HTERT RPE-1 (cell line): ENCODE data around the gene AKAP5.
"Not testable (repeated sequence)": the region's sequence is repeated elsewhere in the genome, so short reads cannot be mapped to it uniquely, and the experiment has no call there.

Experiments used
- in situ Hi-C: fragments of 300-500 bp; cut with MboI; formaldehyde crosslinking; loops from 4 replicates; pipeline ENCODE4 v1.14.3; 2020; ENCODE audit warnings: low sequenced_read_pairs

The AKAP5 gene

DNA sequence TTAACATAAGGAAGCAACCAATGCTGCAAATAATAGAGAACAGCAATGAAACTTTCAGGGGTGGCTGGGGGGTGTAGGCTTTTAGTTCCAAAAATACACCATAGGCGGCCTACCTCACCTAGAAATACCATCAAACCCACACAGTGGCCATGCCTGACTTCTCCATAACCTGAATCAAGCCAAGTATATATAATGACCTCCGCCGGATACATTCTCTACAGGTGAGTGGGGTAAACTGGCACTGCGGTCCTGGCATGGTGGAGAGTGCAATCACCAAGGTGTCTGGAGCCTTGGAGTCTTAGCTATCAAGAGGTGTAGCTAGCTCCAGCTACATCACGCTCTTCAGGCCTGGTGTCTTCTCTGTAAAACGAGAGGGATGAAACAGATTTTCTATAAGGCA, 37.2 kb downstream of the AKAP5 start:
- in situ Hi-C loops, result no loop called here

DNA sequence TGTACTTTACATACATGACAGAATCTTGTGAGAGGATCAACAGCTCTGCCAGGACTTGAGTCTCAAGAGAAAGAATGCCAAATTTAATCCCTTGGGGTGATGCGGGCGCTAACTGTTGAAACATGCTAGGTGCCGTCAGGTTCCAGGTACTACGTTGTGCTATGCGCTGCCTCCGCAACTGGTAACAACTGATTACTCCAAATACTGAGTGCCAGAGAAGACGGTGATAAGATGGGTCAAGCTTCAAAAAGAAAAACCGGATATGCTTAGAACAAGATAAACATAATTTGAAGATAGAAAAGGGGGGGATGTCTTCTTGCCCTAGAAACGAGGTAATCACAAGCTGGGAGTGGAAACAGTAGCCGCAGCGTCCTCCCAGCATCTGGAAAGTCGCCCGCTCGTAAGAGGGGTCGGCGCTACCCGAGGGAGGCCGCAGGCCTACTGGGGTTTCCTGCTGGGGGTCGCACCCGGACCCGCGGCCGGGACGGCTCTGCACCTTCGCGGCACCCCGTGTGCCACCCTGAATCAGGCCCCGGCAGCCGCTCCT, 37.7 kb downstream of the AKAP5 start:
- in situ Hi-C loops, result no loop called here

GRCh38 chr14:64503434-64504309, 38.4 kb downstream of the AKAP5 start, which contains the start of gene ZBTB25:
TSS of gene ZBTB25 (minus strand) at chr14:64503838. CDS start at chr14:64490533, 13,305 bp downstream.
- in situ Hi-C loops, result no loop called here

GRCh38 chr14:64504310-64504896, 39.1 kb downstream of the AKAP5 start, which contains the start of gene ZBTB1:
TSS of gene ZBTB1 (plus strand) at chr14:64504770. CDS start at chr14:64521505, 16,735 bp downstream.
- in situ Hi-C loops, result no loop called here

DNA sequence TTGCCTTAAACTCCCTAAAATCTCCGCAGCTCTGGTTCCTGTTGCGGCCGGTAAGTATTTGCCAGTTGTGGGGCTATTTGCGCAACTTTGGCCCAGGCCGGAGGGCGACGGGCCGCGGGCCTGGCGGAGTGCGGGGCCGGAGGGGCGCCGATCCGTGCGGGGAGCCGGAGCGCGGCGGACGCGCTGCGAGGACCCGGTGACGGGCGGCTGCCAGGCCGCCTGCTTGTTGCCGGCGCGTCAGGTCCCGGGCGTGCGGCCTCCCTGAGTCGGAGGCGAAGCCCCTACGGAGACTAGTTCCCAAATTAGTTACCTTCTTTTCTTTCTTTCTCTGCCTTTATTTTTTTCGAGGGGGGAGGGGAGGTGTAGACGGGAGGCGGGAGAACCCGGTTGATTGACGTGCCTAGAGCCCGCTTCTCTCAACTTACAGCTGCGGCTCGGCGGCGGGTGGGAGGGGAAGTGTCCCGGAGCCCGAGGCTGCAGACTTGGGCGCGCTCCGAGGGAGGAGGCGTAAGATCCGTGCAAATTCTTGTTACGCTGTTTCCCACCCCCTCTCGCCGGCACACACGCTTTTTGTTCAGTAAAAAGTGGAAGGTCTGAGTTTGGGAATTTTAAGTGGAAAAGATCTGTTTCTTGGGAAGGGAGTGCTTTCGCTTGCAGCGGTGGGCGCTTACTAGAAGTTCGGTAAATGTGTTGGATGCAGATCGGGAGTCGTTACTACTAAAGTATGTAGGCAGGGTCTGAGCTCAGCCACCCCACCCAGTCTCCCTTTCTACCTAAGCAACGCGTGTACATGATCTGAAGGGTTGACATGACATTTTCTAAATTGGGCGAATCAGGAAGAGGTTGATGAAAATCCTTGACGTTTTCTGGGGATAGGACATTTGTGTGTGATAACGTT, 39.8 kb downstream of the AKAP5 start:
- in situ Hi-C loops, result no loop called here

- in situ Hi-C loops, result no loop called here
Observed at GRCh38 chr14:64506721-64507120, 41.4 kb downstream of the AKAP5 start.

DNA sequence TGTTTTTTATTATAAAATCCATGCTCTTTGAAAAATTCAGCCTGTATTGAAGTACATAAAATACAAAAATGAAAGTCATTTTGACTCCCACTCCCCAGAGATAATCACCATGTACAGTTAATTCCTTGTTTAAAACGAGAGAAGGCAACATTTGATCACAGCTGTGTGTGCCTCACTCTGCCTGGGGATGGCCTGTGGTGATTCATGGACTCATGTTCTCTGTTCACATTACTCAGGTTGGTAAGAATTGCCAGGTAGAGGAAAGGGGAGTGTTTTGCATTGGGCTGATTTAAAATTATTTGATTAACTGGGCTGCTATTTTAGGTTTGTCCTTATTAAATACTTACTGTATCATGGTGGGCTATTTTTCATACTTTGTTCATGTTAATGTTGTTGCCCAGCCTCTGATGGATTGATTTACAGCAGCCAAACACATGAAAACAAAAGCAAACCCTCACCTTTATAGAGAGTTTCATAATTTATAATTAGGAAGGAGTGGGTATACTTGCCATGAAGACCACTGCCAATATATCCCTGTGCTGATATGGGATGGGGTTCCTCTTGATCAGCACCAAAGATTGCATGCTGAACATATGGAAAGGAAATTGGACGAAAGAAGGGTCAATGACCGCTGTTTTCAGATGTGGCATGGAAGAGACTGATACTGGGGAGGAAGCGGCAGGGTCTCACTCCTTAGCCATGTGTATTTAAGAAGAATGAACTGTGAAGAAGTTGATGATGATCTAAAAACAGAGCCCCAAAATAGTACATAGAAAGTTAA, 42.3 kb downstream of the AKAP5 start:
- in situ Hi-C loops, result no loop called here

GRCh38 chr14:64508215-64508776, 43.0 kb downstream of the AKAP5 start:
- in situ Hi-C loops, result no loop called here

- in situ Hi-C loops, result no loop called here
Observed at GRCh38 chr14:64509036-64509435, 43.7 kb downstream of the AKAP5 start.

DNA sequence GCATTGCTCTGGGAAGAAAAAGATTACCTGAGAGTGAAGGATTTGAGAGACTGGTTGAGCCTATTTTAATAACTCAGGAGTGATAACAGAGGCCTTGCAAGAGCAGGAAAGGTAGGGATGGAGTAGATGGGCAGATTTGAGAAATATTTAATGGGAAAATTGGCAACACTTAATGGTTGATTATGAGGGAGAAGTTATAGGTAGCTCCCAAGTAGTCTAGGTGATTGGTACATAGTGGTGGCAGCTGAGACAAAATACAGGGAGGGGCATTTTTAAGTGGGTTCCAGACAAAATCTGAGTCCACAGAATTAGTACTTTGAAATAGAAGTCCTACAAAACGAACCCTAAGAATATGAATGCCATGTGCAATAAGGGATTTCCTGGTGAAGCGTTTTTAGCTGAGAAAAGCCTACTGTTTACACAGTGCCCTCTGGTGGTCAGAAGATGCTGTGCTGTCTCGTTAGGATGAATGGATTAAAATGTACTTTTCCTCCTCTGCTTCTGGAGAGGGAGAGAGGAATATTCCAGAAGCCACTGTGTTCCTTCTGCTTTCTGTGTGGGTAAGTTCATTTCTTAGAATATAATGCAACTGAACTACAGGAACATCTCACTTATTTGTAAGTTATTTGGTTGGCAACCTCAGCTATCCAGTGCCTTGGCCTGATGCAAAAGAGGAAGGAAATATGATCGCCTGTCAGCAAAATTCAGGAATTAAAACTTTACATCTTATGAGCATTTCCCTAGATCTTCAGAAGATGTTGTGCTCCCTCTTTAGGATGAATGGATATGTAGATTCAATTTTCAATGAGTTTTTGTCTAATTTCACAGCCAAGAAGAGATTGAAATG, 45.7 kb downstream of the AKAP5 start:
- in situ Hi-C loops, result no loop called here

- in situ Hi-C loops, result no loop called here
Observed at GRCh38 chr14:64513271-64513670, 48.0 kb downstream of the AKAP5 start.

DNA sequence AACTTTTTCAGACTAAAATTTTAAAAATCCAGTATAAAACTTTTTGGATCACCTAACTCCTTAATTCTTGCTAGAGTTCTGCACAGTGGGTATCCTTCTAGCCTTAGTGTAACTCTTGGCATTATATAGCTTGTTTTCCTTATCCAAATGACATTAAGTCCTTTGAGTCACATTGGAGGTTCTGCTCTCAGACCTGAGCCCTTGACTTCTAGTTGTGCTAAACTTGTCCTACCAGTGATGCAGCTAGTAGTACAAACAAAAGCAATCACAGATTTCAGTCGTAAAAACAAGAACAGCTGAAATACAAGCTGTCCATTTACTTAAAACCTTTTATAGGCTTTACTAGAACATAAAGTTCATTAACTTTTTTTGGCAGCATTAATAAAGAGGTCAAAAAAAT, 49.8 kb downstream of the AKAP5 start:
- in situ Hi-C loops, result no loop called here

DNA sequence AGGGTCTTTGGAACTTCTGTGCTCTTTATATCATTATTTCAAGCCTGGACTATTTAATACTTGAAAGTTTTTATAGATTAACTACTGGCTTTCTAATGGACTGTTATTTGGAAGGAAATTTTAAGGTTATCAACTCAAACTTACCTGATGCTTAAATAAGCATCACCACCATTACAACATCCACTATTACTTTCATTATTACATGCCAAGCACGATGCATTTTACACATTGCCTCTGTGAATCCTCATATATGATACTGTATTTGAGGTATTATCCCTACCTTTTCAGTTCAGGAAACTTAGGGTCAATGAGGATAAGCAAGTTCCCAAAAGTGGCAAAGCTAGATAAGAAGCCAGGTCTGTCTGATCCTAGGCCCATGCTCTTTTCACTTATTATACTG, 51.7 kb downstream of the AKAP5 start:
- in situ Hi-C loops, result no loop called here

GRCh38 chr14:64517667-64518066, 52.4 kb downstream of the AKAP5 start:
- in situ Hi-C loops, result not testable (repeated sequence)

- in situ Hi-C loops, result no loop called here
Observed at GRCh38 chr14:64518229-64518628, 52.9 kb downstream of the AKAP5 start.

DNA sequence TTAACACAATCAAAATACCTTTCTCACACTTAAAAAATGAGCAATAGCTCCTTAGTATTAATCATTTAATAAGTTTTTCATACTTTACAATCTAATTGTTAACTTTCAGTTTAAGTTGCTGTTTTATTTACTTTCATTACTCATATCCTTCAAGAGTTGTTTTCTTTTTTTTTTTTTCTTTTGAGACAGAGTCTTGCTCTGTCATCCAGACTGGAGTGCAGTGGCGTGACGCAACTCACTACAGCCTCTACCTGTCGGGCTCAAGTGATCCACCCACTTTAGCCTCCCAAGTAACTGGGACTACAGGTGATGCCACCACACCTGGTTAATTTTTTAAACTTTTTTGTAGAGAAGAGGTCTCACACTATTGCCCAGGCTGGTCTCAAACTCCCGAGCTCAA, 55.4 kb downstream of the AKAP5 start:
- in situ Hi-C loops, result no loop called here

- in situ Hi-C loops, result no loop called here
Observed at GRCh38 chr14:64522591-64523355, 57.5 kb downstream of the AKAP5 start.
